Coronary artery (tissue), 2 donors: ENCODE data around the gene NKX2-1.
"Not testable (repeated sequence)": the region's sequence is repeated elsewhere in the genome, so short reads cannot be mapped to it uniquely, and the experiment has no call there.

Source experiments
- DNase-seq: peaks from one replicate; pipeline ENCODE4 v3.0.0-alpha.2; 2017; ENCODE audit warnings: low spot score
- H3K27ac ChIP-seq, 2 donors: fragments of 200-600 bp; sonication (generic); one replicate each; pipeline ENCODE4 v1.5.1; 2016 to 2019
- H3K4me3 ChIP-seq: fragments of 200-600 bp; sonication (generic); 2 replicates; pipeline ENCODE4 v1.5.1; 2016; ENCODE audit warnings: mild to moderate bottlenecking, moderate library complexity
- TF ChIP-seq, protein P1 (sequence below): fragments of 200-600 bp; sonication (generic); IDR thresholded peaks from one replicate; pipeline ENCODE4 v1.5.1; 2019; ENCODE audit warnings: antibody characterized with exemption

Gene NKX2-1

DNA sequence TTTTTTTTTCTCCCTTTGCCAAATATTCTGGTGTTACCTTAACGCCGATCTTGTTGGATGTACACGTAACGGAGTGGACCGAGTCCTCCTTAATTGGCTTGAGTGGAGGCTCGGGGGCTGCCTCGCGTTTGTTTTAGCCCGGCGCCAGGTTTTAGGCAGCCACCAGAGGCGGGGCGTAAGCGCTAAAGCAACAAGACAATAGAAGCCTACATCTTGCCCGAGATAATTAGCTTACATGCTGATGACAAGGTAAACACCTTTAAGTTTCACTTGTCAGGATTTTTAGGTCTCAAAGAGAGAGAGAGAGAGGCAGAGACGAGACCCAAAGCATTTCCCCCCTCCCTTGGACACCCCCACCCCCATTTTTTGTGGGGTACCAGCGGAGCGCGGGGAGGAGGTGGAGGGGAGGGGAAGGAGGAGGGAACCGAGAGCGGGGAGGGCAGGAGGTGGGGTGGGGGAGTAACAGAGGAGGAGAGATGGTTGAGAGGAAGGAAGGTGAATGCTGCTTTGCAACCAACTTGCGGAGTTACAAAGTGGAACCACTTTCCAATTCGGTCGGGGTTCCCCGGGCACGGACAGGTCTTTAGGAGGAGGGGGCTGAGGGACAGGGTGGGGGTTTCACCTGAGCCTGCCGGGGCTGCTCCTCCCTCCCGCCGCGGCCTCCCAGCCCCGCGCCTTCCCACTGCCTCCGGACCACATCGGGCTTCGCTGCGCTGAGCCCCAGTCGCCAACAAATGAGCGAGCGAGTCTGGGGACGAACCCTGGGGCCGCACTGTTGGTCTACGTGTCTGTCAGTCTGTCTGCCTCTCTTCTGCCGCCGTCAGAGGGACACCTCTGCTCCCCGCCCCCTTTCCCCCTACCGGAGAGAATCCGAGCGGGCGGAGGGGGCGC lies at the start of gene NKX2-1:
Gene NKX2-1 (minus strand): TSS at position 802 of the 891 bp plus-strand sequence. CDS start 103 bp downstream, at position 699.
- DNase-seq = no peak
- Histone ChIP-seq H3K4me3 (peak within 1 kb of the TSS; percentile 66), H3K27ac (no peak within 1 kb of the TSS)
- TF ChIP-seq, protein P1, sequence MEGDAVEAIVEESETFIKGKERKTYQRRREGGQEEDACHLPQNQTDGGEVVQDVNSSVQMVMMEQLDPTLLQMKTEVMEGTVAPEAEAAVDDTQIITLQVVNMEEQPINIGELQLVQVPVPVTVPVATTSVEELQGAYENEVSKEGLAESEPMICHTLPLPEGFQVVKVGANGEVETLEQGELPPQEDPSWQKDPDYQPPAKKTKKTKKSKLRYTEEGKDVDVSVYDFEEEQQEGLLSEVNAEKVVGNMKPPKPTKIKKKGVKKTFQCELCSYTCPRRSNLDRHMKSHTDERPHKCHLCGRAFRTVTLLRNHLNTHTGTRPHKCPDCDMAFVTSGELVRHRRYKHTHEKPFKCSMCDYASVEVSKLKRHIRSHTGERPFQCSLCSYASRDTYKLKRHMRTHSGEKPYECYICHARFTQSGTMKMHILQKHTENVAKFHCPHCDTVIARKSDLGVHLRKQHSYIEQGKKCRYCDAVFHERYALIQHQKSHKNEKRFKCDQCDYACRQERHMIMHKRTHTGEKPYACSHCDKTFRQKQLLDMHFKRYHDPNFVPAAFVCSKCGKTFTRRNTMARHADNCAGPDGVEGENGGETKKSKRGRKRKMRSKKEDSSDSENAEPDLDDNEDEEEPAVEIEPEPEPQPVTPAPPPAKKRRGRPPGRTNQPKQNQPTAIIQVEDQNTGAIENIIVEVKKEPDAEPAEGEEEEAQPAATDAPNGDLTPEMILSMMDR = no peak

- TF ChIP-seq, protein P1 = peak; percentile 39
- no peak for DNase-seq
- no peak overlapping the region for H3K27ac ChIP-seq
- no peak overlapping the region for H3K4me3 ChIP-seq
Observed at GRCh38 chr14:36556811-36557433, 36.9 kb upstream of the NKX2-1 start.

- TF ChIP-seq, protein P1 = no peak
- H3K27ac ChIP-seq = no peak overlapping the region
- H3K4me3 ChIP-seq = no peak overlapping the region
- DNase-seq = no peak
Observed at GRCh38 chr14:36555998-36556743, 36.1 kb upstream of the NKX2-1 start.

DNA sequence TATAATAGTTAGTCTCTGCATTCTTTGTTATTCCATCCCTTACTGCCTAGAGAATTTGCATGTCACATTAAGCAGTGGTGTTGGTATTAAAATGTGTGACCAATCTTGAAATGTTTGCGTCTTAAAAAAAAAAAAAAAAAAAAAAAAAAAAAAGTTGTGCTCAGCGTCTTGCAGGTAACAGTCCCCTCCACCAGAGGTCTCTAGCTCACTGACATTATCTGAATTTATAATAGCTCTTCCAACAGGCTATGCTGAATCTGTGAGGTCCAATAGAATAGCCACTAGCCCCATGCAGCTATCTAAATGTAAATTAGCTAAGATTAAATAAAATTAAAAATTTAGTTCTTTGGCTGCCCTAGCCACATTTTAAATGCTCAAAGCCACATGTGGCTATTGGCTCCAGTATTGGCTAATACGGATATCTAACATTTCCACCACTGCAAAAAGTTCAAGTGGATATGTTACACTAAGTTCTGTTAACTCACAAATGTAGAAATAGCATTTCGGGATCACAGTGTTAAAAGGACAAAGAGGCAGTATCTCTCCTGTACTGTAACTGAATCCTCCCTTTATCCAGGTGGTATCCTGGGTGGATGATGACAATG lies 33.7 kb upstream of the NKX2-1 start:
- Histone ChIP-seq H3K27ac (no peak overlapping the region), H3K4me3 (no peak overlapping the region)
- TF ChIP-seq, protein P1 = peak; percentile 27
- no peak for DNase-seq

DNA sequence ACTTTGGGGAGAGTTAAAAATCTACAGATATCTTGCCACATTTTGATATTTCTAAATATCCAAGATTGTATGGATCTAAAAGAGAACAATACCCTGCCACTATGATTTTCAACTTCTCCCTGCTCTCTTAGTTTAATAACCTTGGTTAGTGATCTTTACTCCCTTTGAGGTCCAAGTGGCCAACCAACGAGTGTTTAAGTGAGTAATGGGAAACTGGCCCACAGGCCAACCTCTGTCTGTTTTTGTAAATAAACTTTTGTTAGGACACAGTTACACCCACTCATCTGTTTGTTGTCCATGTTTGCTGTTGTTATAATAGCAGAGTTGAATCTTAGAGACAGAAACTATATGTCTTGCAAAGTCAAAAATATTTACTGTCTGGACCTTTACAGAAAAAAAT lies 30.9 kb upstream of the NKX2-1 start:
- Histone ChIP-seq H3K4me3 (no peak overlapping the region), H3K27ac (no peak overlapping the region)
- TF ChIP-seq, protein P1 = no peak
- no peak for DNase-seq

DNA sequence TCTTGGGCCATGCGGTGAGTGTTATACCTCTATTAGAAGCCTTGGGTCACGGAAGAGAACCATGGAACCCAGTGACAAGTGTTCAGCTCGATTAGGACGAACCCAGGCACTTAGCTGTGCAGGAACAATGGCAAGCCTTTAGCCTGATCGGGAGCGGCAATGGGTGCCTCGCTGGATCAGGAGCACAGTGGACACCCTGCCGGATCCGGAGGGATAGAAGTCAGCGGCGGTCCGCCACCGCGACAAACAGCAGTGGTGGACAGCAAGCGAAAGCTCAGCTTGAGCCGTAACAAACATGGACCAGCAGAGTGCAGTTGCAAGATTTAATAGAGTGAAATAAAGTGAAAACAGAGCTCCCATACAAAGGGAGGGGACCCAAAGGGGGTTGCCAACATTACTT lies 24.2 kb upstream of the NKX2-1 start:
- not testable (repeated sequence) for H3K27ac ChIP-seq, DNase-seq, H3K4me3 ChIP-seq

- DNase-seq = no peak
- H3K4me3 ChIP-seq = no peak overlapping the region
- TF ChIP-seq, protein P1 = no peak
- H3K27ac ChIP-seq = no peak overlapping the region
Observed at GRCh38 chr14:36538051-36538450, 18.0 kb upstream of the NKX2-1 start.
